Embryonic facial prominence (tissue), 1 donor: ENCODE results near the gene PPP2R2C.

Experiments
- DNase-seq: peaks from one replicate; pipeline ENCODE4 v3.0.0-alpha.2; 2016; ENCODE audit errors: extremely low spot score

The PPP2R2C gene

DNA sequence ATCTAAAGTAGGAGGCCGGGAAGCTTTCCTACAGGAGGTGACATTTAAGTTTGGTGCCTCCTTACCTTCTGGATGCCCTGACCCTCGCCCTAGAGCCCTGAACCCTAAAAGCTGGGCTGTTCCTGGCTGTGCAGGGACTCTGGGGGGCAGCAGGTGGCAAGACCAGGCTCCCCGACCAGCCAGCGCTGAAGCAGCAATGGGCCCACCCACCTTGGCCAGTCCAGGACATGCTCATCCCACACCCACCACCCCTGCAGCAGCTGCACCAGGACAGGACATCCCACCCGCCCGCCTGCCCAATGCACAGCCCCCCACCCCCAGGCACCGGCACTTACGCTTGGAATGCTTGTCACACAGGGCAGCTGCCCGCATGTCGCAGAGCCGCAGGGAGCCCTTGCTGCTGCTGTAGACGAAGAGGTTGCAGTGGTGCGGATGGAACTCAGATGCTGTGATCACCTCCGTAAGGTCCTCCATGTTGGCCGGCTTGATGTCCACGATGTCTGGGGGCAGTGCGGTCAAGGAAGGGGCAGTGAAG is 124.8 kb downstream of the PPP2R2C start:
- DNase-seq = no peak

DNA sequence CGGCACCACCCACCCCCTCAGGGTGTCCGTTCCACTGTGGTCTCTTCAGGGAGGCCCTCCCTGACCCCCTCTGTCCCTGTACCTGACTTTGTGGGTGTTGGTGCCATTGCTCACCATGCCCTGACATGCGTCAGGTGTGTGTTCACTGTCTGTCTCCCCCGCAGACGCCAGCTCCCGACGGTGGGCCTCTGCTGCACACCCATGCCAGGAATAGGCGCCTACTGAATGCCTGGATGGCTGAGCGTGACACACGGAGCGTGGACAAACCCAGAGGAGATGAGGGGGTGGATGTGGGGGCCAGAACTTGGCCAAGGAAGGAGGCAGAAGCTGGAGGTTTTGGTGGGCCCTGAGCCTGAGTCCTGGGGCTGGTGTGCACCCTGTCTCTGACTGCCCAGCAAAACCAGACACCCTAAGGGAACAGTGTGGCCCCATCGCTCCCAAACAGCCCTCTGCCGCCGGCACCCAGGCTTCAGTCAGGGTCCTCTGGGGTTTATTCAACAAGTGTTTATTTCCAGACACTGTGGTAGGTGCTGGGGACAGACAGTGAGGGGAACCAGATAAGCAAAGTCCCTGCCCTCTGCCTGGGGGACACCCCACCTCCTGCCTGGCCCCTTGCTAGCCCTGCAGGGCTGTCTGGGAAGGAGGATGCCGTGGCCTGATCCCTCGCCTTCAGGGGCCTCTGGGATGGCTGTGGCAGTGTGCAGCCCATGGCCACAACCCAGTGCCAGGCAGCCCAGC is 125.9 kb downstream of the PPP2R2C start:
- no peak for DNase-seq

DNA sequence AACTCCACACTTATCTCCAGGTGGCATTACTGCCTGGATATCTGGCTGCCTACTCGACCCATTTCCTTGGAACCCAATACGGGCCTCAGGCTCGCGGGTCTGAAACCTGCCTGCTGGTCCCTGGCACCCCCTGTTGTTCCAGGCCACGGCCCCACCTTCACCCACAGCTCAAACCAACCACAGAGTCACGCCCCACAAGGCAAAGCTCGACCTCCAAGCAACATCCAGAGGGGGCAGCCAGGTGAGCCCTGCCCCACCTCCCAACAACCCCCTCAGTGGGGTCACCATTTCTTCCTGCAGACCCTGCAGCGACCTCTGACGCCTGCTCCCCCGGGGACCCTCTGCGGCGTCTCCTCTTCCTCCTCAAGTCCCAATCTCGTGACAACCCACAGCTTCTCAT is 126.5 kb downstream of the PPP2R2C start:
- DNase-seq = no peak

DNA sequence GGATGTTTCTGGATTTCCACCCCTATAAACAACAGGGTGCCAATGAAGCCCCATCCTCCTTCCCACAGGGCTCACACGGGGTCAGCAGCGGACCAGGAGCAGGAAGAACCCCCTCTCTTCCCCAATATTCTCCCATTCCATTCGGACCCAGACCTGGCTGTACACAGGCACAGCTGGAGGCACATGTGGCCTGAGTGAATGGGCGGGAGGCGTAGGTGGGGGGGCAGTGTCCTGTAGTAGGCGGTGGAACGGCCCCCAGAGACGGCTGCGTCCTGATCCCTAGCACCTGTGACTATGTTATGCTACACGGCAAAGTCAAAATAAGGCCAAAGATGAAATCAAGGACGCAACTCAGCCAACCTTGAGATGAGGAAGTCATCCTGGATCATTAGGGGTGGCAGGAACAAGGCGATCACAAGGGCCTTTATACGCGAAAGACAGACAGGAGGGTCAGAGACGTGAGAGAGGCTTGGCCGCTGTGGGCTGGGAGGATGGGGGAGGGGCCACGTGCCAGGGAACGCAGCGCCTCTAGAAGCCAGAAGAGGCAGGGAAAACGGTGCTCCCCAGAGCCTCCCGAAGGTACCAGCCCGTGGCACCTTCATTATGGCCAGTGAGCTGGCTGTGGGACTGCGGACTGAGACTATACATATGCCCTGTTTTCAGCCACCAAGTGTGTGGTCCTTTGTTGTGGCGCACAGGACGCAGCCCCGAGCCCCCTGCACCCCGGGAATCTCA is 127.2 kb downstream of the PPP2R2C start:
- DNase-seq = no peak

DNA sequence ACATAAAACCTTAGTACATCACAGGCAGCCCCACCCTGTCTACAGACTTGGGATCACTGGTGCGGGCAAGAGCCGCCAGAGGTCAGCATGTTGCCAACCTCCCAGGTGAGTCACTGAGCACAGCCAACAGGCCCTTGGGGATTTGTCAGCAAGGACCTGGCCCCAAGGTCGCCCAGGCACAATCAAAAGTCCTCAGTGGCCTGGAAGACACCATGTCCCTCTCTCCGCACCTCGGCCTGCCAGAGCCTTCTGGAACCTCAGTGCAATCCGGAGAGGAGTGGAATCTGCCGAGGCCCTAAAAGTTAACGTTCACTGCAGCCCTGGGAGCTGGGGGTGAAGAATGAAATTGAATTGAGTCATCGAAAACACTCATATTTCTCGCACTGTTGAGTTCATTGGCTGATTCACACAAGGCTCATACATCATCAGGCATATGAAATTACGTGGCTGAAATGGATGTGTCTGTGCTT is 128.4 kb downstream of the PPP2R2C start:
- no peak for DNase-seq

DNA sequence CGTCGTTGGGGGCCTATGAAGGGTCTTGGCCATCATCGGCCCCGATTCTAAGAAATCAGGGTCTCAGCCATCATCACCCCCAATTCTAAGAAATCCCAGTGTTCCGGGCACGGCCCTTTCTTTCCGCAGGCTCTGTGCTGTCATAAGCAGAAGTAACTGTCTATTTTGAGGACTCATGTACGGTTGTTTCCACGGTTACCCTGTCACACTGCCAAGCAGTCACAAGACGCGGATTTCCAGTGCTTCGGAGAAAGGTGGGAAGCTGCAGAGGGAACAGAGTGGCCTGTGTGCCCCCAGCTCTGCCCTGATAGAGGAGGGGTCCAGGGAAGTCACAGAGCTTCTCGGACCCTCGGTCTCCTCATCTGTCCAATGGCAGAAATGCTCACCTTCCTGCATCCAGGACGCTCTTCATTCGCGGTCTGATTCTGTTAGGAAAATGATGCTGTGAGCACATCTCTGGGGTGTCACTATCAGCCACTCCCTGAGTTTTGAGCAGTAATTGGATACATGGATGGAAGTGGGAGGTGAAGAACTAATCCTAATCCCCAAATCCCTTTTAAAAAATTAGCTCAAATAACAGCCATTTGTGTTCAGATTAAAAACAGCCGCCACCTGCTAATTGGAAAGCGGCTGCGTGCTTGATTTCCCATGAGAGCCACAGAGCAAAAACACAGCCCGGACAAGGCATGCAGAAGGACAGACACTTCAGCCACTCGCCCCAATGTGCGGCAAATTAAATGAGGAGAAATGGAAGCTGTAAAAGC is 129.7 kb downstream of the PPP2R2C start:
- no peak for DNase-seq

DNA sequence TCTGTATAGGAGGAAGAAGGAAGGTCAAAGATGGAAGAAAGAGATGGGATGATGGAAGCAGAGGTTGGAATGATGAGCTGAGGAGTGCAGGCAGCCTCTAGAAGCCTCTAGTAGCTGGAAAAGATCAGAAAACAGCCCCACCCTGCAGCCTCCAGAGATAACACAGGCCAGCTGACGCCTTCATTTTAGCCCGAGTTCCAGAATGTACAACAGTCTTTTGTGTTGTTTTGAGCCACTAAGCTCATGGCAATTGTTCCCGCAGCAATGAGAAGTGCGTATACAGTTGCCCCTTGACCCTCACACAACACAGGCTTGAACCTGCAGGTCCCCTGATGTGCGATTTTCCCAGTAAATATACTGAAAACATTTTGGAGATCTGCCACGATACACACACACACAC is 130.7 kb downstream of the PPP2R2C start:
- DNase-seq = no peak

DNA sequence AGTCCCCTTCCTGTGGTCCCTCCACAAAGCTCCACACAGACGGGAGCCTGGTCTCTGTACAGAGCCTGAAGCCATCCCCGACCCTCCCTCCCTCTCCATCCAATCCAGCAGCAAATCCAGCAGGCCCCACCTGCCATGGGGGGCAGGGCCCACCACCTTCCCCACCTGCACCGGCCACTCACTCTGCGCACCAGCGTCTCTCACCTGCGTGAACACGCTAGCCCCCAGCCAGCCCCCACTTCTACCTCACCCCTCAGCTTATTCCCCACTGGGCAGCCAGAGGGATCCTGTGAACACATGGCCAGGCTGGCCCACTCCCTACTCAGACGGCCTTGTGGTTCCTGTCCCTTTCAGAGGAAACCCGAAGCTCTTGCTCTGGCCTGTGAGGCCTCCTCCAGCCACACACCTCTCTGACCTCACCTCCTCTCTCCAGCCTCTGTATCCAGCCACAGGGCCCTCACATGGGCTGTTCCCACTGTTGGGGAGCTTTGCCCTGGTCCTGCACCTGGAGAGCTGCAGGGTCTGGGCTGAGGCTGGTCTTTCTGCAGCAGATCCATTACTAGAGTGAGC is 131.9 kb downstream of the PPP2R2C start:
- DNase-seq = no peak

DNA sequence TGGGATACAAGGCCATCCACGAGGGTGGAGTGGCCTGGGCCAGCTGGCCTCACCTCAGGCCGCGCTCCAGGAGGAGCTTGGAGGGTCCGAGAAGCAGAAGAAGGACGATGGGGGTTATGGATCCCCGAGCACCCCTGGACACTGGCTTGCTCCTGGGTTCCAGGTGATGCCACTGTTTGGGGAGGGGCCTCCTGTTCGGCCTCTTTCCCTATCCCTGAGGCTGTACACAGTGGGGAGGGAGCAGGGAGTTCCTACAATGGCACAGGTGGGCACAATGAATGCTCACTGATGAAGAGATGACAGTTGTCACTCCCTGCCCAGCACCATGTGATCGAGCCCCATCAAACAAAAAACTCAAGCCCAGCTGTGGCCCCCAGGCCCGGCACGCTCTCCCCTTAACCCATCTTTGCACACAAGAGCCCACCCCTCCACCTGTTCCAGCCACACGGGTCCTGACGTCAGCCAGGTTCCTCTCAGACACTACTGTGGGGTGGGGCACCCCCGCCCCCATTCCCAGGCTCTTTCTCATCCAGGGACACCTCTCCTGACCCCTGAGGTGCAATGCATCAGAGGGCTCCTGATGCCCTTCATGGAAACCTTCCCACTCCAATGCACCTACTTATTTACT is 132.5 kb downstream of the PPP2R2C start:
- DNase-seq = no peak

DNA sequence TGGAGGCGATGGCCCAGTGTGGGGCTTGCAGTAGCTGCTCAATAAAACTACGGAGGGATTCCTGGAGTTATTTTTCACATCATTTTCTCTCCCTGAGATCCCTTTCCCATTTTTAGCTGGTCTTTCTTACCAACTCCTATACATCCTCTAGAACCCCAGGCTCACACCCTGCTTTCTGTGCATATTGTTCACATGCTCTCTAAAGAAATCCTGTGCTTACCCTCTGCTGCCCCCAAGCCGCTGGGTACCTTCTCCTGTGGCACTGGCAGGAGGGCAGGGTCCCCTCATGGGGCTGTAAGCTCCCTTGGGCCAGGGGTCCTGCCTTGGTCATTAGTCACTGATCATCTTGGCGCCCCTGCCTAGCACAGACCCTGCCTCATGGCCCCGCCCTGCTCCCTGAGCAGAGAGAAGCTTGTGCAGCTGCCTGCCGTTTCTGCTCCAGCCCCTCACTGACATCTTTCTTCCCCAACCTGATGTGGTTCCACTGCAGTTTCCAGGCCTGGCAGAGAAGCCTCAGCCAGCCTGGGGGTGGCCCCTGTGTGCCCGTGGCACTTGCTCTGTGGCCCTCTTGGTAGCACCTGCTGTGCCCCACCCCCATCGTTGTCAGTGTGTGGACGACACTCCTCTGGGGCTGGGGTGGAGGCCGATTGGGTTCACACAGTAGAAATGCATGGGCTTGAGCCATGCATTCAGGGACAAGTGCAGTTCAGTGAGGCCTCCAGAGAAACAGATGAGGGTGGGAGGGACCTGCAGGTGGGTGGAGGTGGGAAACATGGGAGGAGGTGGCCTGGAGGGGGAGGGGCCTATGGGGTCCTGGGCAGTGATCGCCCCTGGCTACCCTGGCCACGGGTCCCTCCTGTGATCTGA is 133.2 kb downstream of the PPP2R2C start:
- no peak for DNase-seq

DNA sequence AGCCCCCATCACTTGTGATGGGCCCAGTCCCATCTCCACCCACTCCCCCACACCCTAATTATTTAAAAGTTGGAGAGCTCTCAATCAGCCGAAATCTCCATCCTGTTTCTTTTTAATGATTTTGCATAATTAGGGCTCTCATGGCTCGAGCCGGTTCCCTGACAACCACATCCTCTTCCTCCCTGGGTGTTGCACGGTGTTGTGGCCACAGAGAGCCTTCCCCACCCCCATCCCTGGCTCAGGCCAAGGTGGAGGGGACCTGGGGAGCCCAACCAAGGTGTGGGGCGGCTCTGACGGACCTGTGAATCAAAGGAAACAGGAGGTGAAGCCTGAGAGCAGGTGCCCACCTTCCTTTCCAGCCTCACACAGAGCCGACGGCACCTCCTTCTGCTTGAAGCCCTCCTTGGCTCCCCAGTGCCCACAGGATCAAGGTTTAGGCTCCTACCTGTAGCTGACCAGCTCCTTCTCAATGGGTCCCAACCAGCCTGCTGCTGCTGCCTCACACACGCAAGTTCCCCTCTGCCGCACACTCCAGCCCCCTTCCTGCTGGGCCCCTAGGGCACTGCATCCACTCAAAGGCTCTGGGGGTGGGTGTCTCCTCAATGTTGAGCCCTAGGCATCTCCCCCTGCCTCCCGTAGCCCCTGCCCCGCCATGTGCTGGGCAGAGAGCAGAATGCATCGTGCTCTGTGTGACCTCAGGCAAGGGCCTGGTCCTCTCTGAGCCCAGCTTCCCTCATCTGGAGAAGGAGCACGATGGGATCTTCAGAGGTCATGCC is 134.1 kb downstream of the PPP2R2C start:
- no peak for DNase-seq

DNA sequence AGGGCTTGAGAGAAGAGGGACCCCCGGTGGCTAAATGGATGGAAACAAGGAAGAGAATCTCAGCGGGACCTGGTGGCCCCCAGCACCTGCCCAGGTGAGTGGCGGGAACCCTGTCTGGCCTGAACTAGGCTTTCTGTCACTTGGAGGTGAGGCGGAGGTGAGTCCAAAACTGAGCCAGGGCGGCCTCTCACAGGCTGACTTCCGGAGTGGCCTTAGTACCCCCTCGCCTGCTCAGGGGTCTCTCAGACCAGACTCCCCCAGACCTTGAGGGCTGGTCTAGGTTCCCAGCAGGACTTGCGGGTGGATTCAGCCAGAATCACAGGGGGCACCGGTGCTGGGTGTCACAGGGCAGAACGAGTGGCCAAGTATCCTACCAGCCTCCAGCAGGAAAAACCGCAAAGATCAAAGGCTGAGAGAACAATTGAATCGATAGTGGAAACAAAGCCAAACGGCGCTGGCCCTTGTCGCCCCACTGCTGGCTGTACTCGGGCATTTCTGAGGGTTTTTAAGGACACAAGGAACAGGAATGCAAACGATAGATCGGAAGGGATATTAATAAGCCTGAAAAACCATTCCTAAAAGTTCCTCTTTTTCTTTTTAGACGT is 135.0 kb downstream of the PPP2R2C start:
- DNase-seq = no peak

DNA sequence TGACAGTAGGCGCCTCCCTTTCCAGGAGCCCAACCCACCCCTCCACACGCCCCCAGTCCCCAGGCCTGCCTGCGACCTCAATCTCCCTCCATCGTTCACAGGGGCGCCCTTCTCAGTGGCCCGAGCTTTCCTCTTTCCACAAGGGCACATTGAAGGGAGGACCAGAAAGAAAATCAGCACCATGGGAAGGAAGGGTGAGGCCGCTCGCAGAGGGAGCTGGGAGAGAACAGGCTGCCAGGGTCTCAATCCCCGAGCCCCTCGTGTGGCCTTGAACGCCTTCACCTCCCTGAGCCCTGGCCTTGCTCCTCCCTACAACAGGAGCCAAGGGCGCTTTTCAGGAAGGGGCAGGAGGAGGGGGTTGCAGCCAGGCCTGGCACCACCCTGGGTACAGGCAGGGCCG is 136.2 kb downstream of the PPP2R2C start:
- DNase-seq = no peak

DNA sequence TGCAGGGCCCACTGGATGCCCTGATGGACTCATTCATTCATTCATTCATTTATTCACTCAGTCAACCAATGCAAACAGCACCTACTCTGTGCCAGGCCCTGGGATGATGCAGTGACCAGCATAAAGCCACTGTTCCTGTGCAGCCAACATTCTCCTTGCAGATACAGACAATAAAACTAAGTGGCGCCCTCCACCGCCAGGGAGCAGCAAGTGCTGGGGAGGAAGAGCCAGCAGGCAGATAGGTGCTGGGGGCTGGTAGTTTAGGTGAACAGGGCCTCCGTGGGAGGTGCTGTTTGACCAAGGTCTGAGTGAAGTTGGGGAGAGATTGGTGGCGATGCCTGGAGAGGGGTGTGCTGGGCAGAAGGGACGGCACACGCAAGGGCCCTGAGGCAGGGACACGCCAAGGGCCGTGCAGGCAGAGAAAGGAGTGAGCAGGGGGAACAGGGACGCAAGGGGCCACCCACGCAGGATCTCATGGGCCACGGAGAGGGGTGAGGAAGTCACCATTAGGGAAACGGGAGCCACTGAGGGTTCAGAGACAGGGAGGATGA is 137.3 kb downstream of the PPP2R2C start:
- no peak for DNase-seq

DNA sequence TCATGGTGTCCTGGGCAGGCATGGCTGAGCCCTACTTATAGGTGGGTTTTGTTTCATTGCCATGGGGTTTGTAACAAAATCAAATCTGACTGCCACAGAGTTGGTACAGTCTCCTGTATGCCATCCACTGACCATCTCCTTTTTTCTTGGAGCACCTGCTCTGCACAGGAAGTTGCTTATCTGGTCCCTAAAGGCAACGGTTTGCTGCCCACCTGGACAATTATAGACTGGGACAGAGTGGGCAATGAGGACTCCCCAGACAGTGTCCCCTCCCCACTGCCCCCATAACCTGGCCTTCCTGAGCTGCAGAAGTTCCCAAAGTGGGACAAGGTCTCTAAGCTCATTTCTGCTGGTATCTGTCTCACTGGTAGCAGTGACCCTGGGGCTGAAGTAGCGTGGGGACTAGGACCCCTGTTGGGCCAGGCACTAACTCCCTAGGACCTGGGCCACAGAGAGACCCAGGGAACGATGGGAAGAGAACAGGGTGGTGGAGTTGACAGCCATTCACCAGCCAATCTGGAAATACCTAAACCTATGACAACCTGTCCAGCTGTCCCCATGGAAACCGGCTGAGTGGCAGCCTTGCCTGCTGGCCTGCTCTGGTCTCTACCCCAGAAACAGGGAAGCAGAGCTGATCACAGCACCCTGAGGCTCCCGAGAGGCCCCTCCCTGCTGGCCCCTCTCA is 138.1 kb downstream of the PPP2R2C start:
- no peak for DNase-seq

DNA sequence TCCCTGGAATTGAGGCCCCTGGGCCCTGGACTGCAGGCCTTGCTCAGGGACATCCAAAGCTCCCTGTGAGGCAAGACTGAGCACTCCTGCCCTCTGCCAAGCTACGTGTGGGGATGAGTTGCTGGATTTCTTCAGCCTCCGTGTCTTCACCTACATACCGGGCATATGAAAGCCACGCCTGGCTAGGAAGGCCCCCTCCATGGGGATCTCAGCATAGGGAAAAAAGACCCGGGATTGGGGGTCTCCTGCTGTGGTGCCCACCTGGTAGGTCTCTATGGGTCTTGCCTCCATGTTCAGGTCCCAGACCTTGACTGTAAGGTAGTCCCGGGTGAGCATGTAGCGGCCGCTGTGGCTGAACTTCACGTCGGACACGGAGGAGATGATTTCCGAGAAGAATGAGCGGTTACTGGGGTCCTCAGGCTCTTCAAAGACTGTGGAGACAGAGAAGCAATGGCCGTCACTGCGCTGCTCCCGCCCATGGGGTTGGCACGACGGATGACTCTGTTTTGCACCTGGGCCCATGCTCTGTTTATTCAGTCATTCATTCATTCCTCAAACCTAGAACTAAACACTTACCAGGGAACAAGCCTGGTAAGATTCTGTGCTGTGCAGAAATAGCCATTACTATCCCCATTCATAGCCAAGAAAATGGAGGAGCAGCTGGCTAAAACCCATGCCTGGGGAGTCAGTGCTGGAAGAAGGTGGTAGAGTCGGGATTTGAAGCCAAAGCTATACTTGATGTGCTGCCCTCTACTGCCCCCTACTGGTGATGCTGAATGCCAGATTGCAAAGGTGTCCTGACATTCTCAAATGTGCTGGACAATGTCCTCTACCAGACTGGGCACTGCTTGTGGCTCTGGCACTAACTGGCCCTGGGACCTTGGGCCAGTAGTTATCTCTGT is 138.9 kb downstream of the PPP2R2C start:
- no peak for DNase-seq

DNA sequence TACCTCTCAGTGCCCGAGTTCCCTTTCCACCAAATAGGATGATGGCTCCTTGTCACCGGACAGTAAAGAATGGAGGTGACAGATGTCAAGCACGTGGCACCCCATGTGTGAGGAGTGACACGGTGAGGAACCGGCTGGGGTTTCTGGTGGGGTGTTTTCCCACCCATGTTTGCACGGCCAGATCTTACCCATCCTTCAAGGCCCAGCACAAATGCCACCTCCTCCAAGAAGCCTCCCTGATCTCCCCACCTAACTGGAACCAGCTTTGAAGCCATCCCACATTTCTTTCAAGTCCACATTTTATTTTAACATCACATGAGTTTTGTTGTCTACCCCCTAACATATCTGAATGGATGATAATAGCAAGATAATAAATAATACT is 139.8 kb downstream of the PPP2R2C start:
- DNase-seq = no peak
